GM21423 (cell line): ENCODE data around the gene GPR12.

Experiments
- ATAC-seq: cut with Tn5 transposase; IDR thresholded peaks from one replicate; pipeline ENCODE4 v1.9.1; 2021; ENCODE audit warnings: mild to moderate bottlenecking, moderate library complexity; ENCODE audit not compliant: unreplicated experiment

GPR12 gene

GRCh38 chr13:26706381-26706780, 54.2 kb downstream of the GPR12 start:
- no peak for ATAC-seq

GRCh38 chr13:26705536-26705935, 55.0 kb downstream of the GPR12 start:
- ATAC-seq: no peak
